Gastrocnemius medialis (tissue), 4 donors: ENCODE data around the gene CDC123.
"Not testable (repeated sequence)": the region's sequence is repeated elsewhere in the genome, so short reads cannot be mapped to it uniquely, and the experiment has no call there.

ENCODE experiments used
- POLR2A ChIP-seq, 2 donors: fragments of 450-650 bp; IDR thresholded peaks; one replicate each; pipeline ENCODE4 v1.6.1; 2017; ENCODE audit warnings: antibody characterized with exemption in 2 of 2, mild to moderate bottlenecking in 2 of 2, moderate library complexity in 2 of 2
- TF ChIP-seq, protein P1 (sequence below), 5 experiments: fragments of 450-650 bp in 3 of 5; fragments of 200-600 bp in 2 of 5; sonication (generic) in 2 of 5; IDR thresholded peaks in 4 of 5; conservative IDR thresholded peaks in 1 of 5; 1 replicate in 4 of 5; 2 replicates in 1 of 5; pipeline ENCODE4 v1.5.1; 2016 to 2019; ENCODE audit warnings: antibody characterized with exemption in 5 of 5, mild to moderate bottlenecking in 3 of 5, moderate library complexity in 3 of 5

DNA sequence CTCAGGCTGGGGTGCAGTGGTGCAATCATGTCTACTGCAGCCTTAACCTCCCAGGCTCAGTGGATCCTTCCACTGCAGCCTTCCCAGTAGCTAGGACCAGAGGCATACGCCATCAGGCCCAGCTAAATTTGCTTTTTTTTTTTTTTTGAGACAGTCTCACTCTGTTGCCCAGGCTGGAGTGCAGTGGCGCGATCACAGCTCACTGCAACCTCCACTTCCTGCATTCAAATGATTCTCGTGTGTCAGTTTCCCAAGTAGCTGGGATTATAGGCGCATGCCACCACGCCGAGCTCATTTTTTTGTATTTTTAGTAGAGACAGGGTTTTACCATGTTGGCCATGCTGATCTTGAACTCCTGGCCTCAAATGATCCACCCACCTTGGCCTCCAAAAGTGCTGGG, 81.9 kb downstream of the CDC123 start:
- TF ChIP-seq POLR2A (IDR thresholded peaks at IDR 0.05): not testable (repeated sequence)
- TF ChIP-seq, protein P1, sequence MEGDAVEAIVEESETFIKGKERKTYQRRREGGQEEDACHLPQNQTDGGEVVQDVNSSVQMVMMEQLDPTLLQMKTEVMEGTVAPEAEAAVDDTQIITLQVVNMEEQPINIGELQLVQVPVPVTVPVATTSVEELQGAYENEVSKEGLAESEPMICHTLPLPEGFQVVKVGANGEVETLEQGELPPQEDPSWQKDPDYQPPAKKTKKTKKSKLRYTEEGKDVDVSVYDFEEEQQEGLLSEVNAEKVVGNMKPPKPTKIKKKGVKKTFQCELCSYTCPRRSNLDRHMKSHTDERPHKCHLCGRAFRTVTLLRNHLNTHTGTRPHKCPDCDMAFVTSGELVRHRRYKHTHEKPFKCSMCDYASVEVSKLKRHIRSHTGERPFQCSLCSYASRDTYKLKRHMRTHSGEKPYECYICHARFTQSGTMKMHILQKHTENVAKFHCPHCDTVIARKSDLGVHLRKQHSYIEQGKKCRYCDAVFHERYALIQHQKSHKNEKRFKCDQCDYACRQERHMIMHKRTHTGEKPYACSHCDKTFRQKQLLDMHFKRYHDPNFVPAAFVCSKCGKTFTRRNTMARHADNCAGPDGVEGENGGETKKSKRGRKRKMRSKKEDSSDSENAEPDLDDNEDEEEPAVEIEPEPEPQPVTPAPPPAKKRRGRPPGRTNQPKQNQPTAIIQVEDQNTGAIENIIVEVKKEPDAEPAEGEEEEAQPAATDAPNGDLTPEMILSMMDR (IDR thresholded peaks at IDR 0.05 in 4 of 5, conservative IDR thresholded peaks at IDR 0.05 in 1 of 5): not testable (repeated sequence)
